Endodermal cell (in vitro differentiated cells): ENCODE results near the gene RFC4. TPM values are rescaled to one million over a fixed set of nuclear protein-coding genes. Genes with fewer than 3 reads are reported as not detected.

Experiments
- DNase-seq: peaks from one replicate; pipeline ENCODE4 v3.0.0-alpha.2; 2017
- H3K27ac ChIP-seq: 2 replicates; pipeline ENCODE4 v1.5.1; 2013; ENCODE audit warnings: mild to moderate bottlenecking, low read depth, low read length, moderate library complexity
- H3K27me3 ChIP-seq: 2 replicates; pipeline ENCODE4 v1.6.1; 2013; ENCODE audit warnings: mild to moderate bottlenecking, low read length, moderate library complexity; ENCODE audit not compliant: insufficient read depth, control insufficient read depth, poor library complexity, severe bottlenecking
- H3K36me3 ChIP-seq: 2 replicates; pipeline ENCODE4 v1.7.0; 2013; ENCODE audit warnings: mild to moderate bottlenecking, low read length, moderate library complexity; ENCODE audit not compliant: control insufficient read depth, insufficient read depth
- H3K4me1 ChIP-seq: one replicate; pipeline ENCODE4 v1.7.0; 2013; ENCODE audit warnings: low read length; ENCODE audit not compliant: control insufficient read depth, insufficient read depth
- H3K4me3 ChIP-seq: 2 replicates; pipeline ENCODE4 v1.5.1; 2013; ENCODE audit warnings: mild to moderate bottlenecking, low read length, moderate library complexity
- H3K9ac ChIP-seq: 2 replicates; pipeline ENCODE4 v1.6.1; 2013; ENCODE audit warnings: mild to moderate bottlenecking, low read length, moderate library complexity; ENCODE audit not compliant: poor library complexity, severe bottlenecking; ENCODE audit errors: extremely low read depth
- H3K9me3 ChIP-seq: 2 replicates; pipeline ENCODE4 v1.6.1; 2013; ENCODE audit warnings: mild to moderate bottlenecking, low read length, moderate library complexity; ENCODE audit not compliant: control insufficient read depth
- H3K27ac Mint-ChIP-seq: 2 replicates; pipeline ENCODE4 v1.8.0; 2020; ENCODE audit warnings: mixed read lengths
- H3K27me3 Mint-ChIP-seq: 2 replicates; pipeline ENCODE4 v1.8.0; 2021; ENCODE audit warnings: mild to moderate bottlenecking, mixed read lengths; ENCODE audit not compliant: insufficient read depth
- H3K36me3 Mint-ChIP-seq: 2 replicates; pipeline ENCODE4 v1.8.0; 2020; ENCODE audit warnings: low read depth, mixed read lengths
- H3K4me1 Mint-ChIP-seq: 2 replicates; pipeline ENCODE4 v1.8.0; 2020; ENCODE audit warnings: mixed read lengths
- H3K4me3 Mint-ChIP-seq: 2 replicates; pipeline ENCODE4 v1.8.0; 2020; ENCODE audit warnings: mild to moderate bottlenecking, moderate library complexity, mixed read lengths
- H3K9me3 Mint-ChIP-seq: 2 replicates; pipeline ENCODE4 v1.8.0; 2020; ENCODE audit warnings: mild to moderate bottlenecking, mixed read lengths
- CTCF ChIP-seq: fragments of 200-600 bp; sonication (generic); conservative IDR thresholded peaks from 2 replicates; pipeline ENCODE4 v1.5.0; 2021; ENCODE audit warnings: antibody characterized with exemption, mild to moderate bottlenecking
- WGBS, 2 experiments: methylation state at CpG; one replicate each; pipeline versions ENCODE4 v1.1.5 to v1.1.7; 2013; ENCODE audit warnings: missing lambda C conversion rate in 2 of 2, mixed read lengths in 1 of 2; ENCODE audit not compliant: insufficient coverage in 1 of 2, insufficient read length in 1 of 2; 5-methylcytosine and 5-hydroxymethylcytosine counted together
- total RNA-seq, 2 donors: library from RNA; stranded (reverse); fragmentation: NEBNext Ultra II Directional in 1 of 2; extraction: Animal tissue kit (Norgen Biotek cat#: 25700) in 1 of 2; gene quantifications; 2 replicates in 1 of 2; 3 replicates in 1 of 2; pipeline ENCODE4 v1.2.1, GENCODE V29; 2021

The RFC4 gene
- total RNA-seq, 2 donors from 2014 or later, result 57.6 to 111 TPM

DNA sequence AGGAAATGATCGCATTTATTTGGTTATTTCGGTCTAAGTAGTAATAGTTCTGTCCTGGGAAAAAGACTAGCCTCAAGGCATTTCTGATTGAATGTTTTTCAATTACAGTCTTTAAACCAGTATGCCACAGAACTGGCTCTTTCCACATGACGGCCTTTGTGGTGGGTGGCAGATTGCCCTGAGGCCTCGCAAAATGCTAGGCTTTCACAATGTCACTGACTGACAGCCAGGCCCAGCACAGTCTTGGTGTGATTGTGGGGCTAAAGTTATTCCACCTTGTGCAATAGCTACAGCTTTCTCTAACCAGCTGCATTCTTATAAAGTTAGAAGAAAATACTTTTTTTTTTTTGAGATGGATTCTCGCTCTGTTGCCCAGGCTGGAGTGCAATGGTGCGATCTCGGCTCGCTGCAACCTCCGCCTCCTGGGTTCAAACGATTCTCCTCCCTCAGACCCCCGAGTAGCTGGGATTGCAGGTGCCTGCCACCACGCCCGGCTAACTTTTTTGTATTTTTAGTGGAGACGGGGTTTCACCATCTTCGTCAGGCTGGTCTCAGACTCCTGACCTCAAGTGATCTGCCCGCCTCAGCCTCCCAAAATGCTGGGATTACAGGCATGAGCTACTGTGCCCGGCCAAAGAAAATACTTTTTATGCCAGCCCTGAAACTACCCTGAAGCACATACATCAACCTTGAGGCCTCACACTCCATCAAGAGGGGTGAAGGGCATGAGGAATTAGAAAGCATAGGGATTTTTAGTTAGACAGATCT, 33.8 kb upstream of the RFC4 start:
- H3K27me3 ChIP-seq, result no peaks in the 10 kb centered on the region
- H3K36me3 Mint-ChIP-seq, result no peaks in the 10 kb centered on the region
- H3K4me1 ChIP-seq, result no peaks in the 10 kb centered on the region
- H3K27ac Mint-ChIP-seq, result no peak overlapping the region
- H3K9ac ChIP-seq, result no peak overlapping the region
- H3K27ac ChIP-seq, result no peak overlapping the region
- H3K36me3 ChIP-seq, result no peaks in the 10 kb centered on the region
- H3K4me3 Mint-ChIP-seq, result no peak overlapping the region
- H3K27me3 Mint-ChIP-seq, result peaks cover 3% of the 10 kb centered on the region
- DNase-seq, result peak; percentile 13
- TF ChIP-seq CTCF, result no peak
- H3K4me3 ChIP-seq, result no peak overlapping the region
- 90 to 94% methylated on average over 15 to 17 of the region's 17 CpGs for WGBS, 2 experiments
- H3K9me3 ChIP-seq, result no peaks in the 10 kb centered on the region
- H3K9me3 Mint-ChIP-seq, result no peaks in the 10 kb centered on the region
- H3K4me1 Mint-ChIP-seq, result peaks cover 8% of the 10 kb centered on the region

GRCh38 chr3:186832276-186832675, 26.0 kb upstream of the RFC4 start:
- Mint-ChIP-seq H3K9me3 (no peaks in the 10 kb centered on the region), H3K27ac (no peak overlapping the region)
- no peaks in the 10 kb centered on the region for H3K36me3 ChIP-seq

GRCh38 chr3:186831798-186832197, 25.5 kb upstream of the RFC4 start:
- no peak overlapping the region for H3K27ac Mint-ChIP-seq
- no peaks in the 10 kb centered on the region for H3K9me3 ChIP-seq
- no peak overlapping the region for H3K9ac ChIP-seq
- no peak for TF ChIP-seq CTCF
- no peaks in the 10 kb centered on the region for H3K4me1 Mint-ChIP-seq
- no peak overlapping the region for H3K4me3 ChIP-seq
- WGBS, 2 experiments, result 89 to 91% methylated on average over 3 to 4 of the region's 4 CpGs
- peaks cover 64% of the 10 kb centered on the region for H3K27me3 ChIP-seq
- no peak for DNase-seq
- H3K4me1 ChIP-seq, result no peaks in the 10 kb centered on the region
- peaks cover 62% of the 10 kb centered on the region for H3K27me3 Mint-ChIP-seq
- no peaks in the 10 kb centered on the region for H3K36me3 Mint-ChIP-seq
- H3K4me3 Mint-ChIP-seq, result no peak overlapping the region
- H3K27ac ChIP-seq, result no peak overlapping the region
- H3K36me3 ChIP-seq, result no peaks in the 10 kb centered on the region
- H3K9me3 Mint-ChIP-seq, result no peaks in the 10 kb centered on the region

More at GRCh38 chr3:186832276-186832675, 26.0 kb upstream of the RFC4 start:
- no peaks in the 10 kb centered on the region for H3K9me3 ChIP-seq
- H3K4me3 ChIP-seq, result no peak overlapping the region
- no peaks in the 10 kb centered on the region for H3K4me1 Mint-ChIP-seq
- peaks cover 60% of the 10 kb centered on the region for H3K27me3 Mint-ChIP-seq
- peaks cover 64% of the 10 kb centered on the region for H3K27me3 ChIP-seq
- no peak for TF ChIP-seq CTCF
- H3K27ac ChIP-seq, result no peak overlapping the region
- H3K4me3 Mint-ChIP-seq, result no peak overlapping the region
- no peak overlapping the region for H3K9ac ChIP-seq
- H3K4me1 ChIP-seq, result no peaks in the 10 kb centered on the region
- 95% methylated on average over 1 of the region's 1 CpG; no CpG with 5 or more reads in 1 of the 2 experiments for WGBS, 2 experiments
- no peaks in the 10 kb centered on the region for H3K36me3 Mint-ChIP-seq
- no peak for DNase-seq
